ENCODE data around the gene TICAM1.
"Not testable (repeated sequence)": the region's sequence is repeated elsewhere in the genome, so short reads cannot be mapped to it uniquely, and the experiment has no call there.

Gene TICAM1

DNA sequence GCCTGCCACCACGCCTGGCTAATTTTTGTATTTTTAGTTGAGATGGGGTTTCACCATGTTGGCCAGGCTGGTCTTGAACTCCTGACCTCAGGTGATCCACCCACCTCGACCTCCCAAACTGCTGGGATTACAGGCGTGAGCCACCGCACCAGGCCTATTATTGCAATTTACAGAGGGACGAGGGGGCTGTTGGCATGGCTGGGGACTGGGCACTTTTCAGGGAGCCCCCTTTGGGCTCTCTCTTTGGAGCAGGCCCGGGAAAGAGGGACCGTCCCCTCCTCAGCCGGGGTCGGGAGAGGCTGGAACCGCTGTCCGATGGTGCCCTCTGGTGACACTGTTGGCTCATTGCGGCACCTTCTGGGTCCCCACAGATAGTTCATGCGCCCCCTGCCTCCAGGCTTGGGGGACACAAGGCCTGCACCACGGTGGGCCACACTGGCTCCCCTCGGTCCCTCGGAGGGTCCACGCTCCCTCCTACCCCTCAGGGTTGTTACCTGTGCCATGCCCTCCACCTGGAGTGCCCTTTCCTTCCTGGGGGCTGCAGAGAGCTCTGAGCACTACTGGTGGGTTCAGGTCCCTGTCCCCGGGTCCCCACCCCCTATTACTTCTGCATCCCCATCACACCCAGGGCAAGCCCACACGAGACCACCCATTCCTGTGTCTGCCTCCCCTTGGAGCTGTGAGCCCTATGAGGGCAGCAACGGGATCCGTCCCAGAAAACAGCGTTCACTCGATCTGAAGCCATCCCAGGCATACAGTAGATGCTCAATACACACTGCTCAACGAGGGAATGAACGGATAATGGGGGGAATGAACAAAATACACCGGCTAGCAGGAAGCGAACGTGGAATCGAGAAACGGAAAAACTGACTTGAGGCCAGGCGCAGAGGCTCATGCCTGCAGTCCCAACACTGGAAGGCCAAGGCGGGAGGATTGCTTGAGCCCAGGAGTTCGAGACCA is 27.5 kb downstream of the TICAM1 start:
- peak; percentile 83 for DNase-seq

DNA sequence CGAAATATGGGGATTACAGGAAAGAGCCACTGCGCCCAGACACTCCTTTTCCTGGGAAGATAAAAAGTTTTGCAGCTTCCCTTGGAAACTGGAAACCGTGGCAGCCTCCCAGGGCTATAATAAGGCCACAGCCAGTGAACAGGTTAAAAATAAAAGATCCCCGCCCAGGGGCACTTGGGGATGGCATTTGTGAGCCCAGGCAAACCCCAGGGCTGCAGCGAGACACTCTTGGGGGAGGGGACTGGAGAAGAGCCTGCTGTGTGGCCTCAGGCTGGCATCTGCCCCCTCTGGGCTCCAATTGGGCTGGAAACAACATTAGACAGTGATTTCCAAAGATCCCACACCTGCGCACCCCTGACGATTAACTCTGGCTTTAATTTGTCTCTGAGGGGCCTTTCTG is 28.8 kb downstream of the TICAM1 start:
- no peak for DNase-seq

DNA sequence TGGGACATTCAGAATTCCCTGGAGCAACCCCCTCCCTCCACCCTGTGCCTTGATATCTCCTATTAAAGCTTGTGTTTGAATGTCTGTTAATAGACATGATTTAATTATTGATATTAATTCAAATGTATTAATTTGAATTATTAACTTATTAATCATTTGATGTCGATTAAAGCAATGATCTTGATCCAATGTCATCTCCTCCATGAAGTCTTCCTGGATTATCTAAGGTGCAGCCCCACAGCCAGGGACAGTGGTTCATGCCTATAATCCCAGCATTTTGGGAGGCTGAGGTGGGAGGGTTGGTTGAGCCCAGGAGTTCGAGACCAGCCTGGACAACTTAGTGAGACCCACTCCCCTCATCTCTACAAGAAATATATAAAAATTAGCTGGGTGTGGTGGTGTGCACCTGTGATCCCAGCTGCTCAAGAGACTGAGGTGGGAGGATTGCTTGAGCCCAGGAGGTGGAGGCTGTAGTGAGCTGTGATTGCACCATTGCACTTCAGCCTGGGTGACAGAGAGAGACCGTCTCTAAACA is 30.4 kb downstream of the TICAM1 start:
- no peak for DNase-seq

DNA sequence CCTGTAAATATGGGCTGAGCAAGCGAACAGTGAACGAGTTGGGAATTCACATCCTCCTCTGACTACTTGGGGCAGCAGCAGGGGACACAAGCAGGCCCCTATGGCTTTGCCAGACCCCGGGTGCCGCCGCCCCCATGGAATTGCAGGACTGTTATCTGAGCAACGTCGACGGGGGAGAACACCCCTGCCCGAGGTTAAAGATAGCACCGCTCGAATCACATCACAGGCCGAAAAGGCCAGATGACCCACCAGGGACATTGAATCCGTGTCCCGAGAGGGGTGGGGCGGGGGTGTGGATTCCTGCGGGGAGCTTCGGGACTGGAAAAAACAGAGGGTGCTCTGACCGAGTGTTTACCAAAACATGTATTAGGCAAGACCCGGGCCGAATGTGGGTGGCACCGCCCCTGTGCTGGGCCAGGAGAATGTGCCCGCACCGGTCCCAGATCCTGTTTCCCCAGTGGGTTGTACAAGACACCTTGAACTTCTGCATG is 30.9 kb downstream of the TICAM1 start:
- DNase-seq: no peak

DNA sequence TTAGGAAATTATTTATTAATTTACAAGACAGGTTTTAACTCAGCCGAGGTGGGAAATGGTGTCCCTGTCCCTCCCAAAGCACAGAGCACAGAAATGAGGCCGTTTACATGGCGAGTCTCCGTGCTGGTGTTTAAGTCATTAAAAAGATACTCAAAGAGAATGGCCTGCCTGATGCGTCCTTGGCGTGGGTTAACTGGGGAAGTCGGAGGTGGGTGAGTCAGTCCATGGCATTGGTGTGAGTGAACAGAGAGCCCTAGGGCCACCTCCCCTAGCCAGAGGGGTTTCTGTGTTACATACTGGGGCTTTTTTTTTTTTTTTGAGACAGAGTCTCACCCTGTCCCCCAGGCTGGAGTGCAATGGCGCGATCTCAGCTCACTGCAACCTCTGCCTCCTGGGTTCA is 36.1 kb downstream of the TICAM1 start:
- DNase-seq: no peak

DNA sequence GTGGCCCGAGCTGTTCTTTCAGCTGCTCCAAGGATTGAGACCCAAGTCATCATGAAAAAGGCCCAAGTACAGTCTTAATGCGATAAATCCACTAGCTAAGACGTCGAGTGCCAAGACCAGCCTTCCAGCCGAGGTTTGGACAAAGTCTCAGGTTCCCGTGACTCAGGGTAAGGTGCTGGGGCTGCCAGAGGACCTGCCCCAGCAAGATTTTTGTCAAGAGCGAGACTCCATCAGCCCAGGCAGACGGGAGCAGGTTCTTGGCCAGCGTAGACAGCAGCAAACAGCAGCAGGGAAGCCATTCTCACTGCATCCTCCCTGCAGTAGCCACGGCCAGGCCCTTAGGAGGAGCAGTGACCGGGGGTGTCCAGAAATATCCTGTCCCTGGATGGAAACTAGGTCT is 36.5 kb downstream of the TICAM1 start:
- no peak for DNase-seq

DNA sequence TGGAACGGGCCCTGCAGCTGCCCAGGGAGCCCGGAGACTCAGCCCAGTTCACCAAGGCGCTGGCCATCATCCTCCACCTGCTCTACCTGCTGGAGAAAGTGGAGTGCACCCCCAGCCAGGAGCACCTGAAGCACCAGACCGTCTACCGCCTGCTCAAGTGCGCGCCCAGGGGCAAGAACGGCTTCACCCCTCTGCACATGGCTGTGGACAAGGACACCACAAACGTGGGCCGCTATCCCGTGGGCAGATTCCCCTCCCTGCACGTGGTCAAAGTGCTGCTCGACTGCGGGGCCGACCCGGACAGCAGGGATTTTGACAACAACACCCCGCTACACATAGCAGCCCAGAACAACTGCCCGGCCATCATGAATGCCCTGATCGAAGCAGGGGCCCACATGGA is 38.2 kb downstream of the TICAM1 start:
- DNase-seq: not testable (repeated sequence)

DNA sequence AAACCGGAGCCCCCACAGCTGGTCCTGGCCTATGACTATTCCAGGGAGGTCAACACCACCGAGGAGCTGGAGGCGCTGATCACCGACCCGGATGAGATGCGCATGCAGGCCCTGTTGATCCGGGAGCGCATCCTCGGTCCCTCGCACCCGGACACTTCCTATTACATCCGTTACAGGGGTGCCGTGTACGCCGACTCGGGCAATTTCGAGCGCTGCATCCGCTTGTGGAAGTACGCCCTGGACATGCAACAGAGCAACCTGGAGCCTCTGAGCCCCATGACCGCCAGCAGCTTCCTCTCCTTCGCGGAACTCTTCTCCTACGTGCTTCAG is 38.7 kb downstream of the TICAM1 start:
- DNase-seq: not testable (repeated sequence)

DNA sequence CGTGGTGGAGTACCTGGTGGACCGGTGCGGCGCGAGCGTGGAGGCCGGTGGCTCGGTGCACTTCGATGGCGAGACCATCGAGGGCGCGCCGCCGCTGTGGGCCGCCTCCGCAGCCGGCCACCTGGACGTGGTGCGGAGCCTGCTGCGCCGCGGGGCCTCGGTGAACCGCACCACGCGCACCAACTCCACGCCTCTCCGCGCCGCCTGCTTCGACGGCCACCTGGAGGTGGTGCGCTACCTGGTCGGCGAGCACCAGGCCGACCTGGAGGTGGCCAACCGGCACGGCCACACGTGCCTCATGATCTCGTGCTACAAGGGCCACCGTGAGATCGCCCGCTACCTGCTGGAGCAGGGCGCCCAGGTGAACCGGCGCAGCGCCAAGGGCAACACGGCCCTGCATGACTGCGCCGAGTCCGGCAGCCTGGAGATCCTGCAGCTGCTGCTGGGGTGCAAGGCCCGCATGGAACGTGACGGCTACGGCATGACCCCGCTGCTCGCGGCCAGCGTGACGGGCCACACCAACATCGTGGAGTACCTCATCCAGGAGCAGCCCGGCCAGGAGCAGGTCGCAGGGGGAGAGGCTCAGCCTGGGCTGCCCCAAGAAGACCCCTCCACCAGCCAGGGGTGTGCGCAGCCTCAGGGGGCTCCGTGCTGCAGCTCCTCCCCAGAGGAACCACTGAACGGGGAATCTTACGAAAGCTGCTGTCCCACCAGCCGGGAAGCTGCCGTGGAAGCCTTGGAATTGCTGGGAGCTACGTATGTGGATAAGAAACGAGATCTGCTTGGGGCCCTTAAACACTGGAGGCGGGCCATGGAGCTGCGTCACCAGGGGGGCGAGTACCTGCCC is 39.3 kb downstream of the TICAM1 start:
- not testable (repeated sequence) for DNase-seq

DNA sequence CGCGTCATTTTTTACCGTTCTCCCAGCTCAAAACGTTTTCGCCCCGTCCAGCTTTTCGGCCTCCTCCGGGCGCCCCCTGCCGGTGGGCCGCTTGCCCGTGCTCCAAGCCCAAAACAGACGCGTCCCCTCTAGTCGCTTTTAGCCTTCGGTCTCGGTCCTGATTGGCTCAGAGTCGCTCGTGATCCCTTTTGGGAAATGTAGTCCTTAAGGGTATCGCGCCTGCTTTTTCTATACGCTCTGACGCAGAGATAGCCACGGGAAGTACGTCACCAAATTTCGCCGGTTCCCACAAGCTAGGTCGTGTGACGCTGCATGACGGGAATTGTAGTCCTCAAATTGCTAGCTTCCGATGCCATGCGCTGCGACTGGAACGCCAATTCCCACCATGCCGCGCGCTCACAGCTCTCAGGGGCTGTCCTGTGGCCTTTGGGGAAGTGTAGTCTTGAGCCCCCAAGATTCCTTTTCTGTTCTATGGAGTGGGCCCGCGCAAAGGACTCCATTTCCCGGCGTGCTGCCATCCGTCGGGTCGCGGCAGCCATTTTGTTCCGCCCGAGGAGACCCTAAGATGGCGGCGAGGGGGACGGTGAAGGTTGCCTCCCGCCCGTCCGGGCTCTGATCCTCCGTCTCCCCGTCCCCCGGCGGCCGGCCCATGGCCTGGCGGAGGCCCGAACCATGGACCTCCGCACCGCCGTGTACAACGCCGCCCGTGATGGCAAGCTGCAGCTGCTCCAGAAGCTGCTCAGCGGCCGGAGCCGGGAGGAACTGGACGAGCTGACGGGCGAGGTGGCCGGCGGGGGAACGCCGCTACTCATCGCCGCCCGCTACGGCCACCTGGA is 40.1 kb downstream of the TICAM1 start, which contains the start of gene FEM1A:
Gene FEM1A, plus strand, starts transcription at position 552 of the 836 bp plus-strand sequence. Its CDS starts 121 bp downstream, at position 673.
- peak; percentile 100 for DNase-seq

DNA sequence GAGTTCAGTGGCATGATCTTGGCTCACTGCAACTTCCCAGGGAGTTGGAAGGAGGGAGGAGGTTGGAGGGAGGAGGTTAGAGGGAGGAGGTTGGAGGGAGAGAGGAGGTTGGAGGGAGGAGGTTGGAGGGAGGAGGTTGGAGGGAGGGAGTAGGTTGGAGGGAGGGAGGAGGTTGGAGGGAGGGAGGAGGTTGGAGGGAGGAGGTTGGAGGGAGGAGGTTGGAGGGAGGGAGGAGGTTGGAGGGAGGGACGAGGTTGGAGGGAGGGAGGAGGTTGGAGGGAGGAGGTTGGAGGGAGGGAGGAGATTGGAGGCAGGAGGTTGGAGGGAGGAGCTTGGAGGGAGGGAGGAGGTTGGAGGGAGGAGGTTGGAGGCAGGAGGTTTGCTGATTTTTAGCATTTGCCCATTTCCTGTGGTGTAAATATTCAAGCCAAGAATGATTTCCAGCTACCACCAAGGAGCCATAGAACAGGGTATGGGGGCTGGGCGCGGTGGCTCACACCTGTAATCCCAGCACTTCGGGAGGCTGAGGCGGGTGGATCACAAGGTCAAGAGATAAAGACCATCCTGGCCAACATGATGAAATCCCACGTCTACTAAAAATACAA is 45.0 kb downstream of the TICAM1 start:
- not testable (repeated sequence) for DNase-seq

DNA sequence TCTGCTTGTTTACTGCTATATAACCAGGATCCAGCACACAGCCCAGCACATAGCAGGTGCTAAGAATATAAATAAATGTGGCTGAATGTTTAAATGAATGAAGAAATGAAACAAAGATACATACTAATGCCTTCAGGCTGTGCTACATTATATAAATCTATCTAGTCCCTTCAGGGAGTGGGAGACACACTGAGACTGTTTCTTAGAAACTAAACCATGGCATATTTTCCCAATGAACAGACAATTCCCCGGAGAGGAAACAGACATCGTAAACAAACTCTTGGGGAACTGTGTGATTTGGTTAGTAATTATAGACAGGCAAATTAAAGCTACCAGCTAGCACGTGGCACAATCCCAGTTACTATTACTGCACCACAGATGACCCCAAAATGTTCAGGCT is 49.7 kb downstream of the TICAM1 start:
- DNase-seq: no peak

DNA sequence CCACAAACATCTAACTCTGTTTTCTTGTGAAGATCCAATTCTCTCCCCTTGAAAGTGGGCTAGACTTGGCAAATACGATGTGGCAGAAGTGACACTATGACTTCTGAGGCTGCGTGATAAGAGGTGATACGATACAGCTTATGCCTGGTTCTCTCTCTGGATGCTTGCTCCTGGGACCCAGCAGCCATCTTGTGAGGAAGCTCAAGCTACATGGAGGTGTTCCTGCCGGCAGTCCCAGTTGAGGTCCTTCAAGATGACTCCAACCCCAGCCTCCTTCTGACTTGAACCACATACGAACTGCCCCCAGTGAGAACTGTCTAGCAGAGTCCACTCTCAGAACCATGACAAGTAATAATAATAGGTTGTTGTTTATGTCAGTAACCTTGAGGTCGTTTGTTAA is 50.7 kb downstream of the TICAM1 start:
- no peak for DNase-seq

DNA sequence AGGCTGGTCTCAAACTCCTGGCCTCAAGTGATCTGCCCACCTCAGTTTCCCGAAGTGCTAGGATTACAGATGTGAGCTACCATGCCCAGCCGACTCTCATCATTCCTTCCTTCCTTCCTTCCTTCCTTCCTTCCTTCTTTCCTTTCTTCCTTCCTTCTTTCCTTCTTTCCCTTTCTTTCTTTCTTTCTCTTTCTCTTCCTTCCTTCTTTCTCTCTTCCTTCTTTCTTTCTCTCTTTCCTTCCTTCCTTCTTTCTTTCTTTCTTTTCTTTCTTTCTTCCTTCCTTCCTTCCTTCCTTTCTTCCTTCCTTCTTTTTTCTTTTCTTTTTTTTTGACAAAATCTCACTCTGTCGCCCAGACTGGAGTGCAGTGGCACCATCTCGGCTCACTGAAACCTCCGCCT is 53.4 kb downstream of the TICAM1 start:
- DNase-seq: not testable (repeated sequence)

DNA sequence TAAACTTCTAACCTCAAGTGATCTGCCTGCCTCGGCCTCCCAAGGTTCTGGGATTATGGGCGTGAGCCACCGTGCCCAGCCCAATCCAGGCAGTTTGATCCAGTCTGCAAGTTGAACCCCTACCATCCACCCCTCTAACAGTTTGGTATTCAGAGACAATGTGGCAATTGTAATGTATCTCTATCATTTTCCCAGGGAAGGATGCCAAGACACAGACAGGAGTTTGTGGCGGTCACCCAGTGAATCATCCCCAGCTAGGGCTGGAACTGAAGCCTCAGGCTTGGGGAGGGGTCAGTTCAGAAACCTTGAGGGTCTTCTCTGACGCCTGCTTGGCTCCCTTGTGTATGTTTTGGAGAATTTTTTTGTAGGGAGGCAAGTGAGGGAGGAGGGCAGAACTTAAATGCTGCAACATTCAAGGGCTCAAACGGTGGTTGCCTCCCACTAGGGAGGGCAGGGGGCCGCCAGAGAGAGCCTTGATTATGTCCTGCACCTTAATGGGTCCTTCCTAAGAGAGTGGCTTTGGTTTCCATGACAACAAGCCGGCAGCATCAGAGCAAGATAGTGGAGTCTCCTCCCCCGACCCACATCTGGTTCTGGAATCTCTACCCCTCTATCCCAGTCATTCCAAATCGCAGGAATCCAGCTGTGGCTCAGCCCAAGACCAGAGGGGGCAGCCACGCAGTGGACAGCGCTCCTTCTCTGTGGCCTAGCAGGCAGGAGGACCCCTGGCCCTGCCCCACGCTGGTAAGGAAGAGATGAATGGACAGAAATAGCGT is 54.9 kb downstream of the TICAM1 start:
- no peak for DNase-seq

DNA sequence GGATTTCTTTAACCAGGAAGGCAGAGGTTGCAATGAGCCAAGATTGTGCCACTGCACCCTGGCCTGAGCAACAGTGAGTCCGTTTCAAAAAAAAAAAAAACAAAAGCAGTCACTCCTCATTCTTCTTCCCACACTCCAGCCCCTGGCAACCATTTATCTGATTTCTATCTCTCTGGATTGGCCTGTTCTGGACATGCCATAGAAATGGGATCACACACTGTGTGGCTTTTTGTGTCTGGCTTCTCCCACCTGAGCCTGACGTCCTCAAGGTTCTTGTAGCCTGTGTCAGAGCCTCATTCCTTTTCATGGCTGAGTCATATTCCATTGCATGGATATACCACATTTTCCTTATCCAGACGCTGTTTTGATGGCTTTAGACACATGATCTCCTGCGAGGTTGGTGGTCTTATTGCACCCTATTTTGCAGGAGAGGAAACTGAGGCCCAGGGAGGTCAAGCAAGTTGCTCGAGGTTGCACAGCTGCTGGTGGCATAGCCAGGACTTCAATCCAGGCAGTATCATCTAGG is 55.8 kb downstream of the TICAM1 start:
- DNase-seq: no peak

DNA sequence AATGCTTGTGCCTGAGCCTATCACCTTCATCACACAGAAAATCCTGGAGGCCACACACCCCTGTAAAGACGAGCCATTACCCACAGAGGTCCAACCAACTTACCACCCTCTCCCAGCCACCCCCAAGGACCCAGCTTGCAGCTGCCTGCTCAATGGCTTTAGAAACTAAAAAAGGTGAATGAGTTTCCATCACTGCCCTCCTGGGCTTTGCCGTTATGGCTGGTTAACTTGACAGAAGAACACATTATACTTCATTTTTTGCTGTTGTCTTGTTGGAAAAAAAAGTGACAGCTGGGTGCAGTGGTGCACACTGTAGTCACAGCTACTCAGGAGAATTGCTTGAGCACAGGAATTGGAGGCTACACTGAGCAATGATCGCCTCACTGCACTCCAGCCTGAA is 57.4 kb downstream of the TICAM1 start:
- peak; percentile 71 for DNase-seq

DNA sequence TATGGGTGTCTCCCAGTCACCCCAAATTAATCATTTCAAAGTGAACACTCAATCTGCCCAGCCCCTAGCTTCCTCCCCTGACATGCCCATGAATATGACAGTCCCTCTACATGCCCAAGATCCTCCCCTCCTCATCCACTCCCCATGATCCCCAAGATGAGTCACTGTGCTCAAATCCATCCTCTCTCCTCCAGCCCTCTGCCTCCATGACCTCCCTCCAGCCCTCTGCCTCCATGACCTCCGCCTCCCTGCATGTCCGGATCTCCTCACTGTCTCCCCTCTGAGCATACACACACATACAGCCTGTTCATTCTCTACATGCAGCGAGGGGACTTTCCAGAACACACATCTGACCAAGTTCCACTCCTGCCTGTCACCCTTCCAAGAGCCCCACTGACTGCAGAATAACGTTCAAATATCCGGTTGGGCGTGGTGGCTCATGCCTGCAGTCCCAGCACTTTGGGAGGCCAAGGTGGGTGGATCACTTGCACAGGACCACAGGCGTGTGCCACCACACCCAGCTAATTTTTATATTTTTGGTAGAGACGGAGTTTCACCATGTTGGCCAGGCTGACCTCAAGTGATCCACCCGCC is 58.4 kb downstream of the TICAM1 start:
- no peak for DNase-seq

DNA sequence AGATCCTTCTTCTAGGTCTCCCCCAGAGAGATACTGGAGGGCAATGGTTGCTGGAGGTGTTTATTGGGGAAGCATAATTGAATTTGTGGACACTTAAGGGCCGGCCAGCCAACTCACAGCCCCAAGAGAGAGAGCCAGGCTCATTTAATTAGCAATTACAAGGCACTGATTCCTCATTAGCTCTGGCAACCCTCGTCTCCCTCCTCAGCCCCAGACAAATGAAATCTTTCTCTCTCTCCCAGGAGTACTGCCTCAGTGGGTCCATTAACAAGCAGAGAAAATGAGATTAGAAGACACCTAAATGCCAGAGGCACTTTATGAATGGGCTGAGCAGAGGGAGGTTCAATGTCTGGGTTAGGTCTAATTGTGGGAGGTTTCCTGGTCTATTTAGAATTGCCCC is 58.9 kb downstream of the TICAM1 start:
- DNase-seq: no peak

Measured in eye (tissue), 1 donor.